Stimulated activated CD4-positive, alpha-beta T cell treated with anti-CD3 and anti-CD28 coated beads, Interleukin-1b, Interleukin-23, amount 100 ng/mL, for 24 hours (primary cell): ENCODE measurements around the gene SERTAD4.
"Not testable (repeated sequence)": the region's sequence is repeated elsewhere in the genome, so short reads cannot be mapped to it uniquely, and the experiment has no call there.

ENCODE experiments used
- DNase-seq, 4 experiments: peaks; one replicate each; pipeline ENCODE4 v3.0.0-alpha.2; 2020; ENCODE audit warnings: low read depth in 4 of 4, low spot score in 1 of 4

Gene SERTAD4

DNA sequence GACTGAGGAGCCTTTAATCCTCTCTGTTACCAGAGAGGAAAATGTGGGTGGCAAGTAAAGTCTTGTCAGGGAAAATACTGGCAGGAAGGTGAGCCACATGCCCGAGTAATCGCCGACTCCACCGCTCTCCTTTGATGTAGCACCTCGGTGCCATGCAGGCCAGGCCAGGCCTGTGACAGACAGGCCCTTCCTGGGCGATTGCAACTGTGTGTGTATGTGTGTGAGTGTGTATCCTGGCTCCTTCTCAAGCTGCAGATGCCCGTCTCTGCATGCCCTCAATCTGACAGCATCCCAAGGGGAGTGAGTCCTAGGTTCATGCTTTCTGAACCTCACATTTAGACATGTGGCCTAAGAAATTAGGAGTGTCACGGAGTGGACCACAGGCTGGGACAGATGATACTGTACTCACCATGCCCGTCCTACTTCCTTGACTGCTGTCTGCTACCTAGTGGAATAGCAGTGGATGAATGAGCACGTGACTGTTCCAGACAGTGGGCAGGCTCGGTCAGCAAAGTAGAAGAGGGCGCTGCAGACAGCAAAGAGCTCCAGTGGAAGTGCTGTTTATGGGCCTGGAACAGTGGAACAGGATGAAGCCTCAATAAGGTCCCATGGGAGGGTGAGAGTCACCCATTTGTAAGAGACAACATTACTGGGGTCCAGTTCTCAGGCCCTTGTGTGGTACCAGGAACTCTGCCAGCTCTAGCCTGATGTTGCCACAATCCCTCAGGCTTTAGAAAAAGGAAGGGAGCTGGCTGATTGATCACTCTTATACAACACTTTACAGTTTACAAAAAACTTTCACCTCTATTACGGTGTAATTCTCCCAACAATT lies 25.3 kb downstream of the SERTAD4 start:
- DNase-seq, result no peak

DNA sequence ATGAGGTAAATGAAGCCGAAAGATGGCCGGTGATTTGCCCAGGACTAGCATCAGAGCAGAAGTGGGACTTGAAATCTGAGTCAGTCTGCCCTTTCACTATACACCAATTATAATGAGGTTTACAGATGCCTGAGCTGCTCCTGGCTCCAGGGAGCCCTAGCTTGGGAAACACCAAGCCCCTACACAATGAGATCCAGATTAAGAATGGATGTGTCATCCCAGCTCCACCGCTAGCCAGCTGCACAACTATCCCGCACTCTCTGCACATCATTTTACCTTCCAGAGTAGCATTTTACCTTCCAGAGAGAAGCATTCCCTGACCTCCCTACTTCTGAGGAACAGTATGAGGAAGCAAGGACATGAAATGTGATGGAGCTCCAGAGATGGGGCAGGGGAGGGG lies 27.0 kb downstream of the SERTAD4 start:
- DNase-seq, result no peak

DNA sequence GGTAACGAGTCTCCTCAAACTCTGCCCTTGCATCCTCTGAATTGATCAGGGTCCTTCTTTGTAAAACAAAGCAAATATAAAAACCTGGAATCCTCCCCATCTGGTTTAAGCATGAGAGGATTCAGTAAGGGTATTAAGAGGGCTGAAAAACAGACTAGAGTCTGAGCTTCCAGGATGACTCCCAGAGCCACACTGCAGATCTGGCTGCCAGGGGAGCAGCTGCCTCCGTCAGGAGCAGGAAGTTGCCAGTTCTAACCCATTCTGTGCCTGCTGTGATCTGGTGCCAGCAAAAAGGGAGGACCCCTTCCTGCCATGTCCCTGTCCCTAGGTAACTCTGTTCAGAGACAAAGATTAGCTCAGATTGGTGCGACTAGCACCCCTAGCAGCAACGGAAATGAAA lies 27.5 kb downstream of the SERTAD4 start:
- DNase-seq, result no peak

DNA sequence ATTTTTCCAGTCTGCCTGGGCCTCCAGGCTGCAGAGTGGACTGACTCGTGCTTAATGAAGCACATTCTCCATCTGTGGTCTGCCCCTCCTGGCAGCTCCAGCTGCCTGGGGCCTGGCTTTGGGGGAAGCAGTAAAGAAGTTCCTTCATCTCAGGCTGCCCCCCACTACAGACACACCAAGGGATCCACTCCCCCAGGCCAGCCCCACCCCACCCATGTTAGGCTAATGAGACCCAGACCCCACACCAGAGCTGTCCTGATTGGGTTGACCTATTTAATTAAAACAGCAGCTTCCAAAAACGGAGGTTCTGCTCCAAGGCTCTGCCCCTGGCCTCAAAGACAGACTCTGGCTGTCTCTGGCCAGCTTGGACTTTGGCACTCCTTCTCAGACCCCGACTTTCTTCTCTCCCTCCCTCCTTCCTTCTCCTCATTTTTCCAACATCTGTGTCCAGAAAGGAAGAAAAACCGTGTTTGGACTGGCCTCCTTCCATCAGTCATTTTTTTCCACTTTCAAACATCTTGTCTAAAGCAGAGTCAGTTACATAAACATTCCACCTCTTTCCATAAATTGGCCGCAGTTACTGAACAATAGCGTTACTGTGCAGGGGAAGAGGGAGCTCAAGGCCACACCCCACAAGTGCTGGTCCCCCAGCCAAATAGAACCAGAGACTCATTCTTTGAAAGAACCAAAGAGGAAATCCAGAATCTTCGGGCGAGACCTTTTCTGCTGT lies 29.7 kb downstream of the SERTAD4 start:
- DNase-seq, result no peak

DNA sequence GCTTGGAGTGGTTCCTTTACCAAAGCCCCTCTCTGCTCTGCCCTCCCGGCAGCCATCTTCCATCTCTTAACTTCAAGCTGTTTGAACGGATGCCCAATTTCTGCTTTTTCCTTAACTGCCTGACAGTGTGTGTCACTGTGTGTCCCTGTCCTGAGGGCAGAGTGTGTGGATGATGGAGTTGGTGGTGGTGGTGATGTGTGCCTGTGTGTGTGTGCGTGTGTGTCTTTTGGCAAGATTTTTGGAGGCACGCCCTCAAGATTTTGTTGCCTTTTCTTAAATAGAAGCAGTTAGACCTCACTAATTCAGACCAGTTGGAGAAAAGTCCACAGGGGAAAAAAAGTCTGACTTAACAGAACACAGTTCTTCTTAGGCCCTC lies 30.3 kb downstream of the SERTAD4 start:
- no peak for DNase-seq

DNA sequence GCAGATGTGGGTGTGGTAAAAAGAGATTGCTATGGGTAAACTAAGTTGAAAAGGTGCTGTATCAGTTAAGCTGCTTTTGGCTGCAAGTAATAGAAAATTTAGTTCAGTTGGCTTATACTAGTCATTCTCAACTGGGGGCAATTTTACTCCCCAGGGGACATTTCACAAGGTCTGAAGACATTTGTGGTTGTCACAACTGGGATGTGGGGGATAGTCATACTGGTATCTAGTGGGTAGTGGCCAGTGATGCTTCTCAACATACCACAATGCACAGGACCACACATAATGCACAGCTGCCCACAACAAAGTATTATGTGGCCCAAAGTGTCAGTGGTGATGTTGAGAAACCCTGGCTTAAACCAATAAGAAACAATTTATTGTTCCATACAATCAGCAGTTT lies 31.4 kb downstream of the SERTAD4 start:
- no peak for DNase-seq

DNA sequence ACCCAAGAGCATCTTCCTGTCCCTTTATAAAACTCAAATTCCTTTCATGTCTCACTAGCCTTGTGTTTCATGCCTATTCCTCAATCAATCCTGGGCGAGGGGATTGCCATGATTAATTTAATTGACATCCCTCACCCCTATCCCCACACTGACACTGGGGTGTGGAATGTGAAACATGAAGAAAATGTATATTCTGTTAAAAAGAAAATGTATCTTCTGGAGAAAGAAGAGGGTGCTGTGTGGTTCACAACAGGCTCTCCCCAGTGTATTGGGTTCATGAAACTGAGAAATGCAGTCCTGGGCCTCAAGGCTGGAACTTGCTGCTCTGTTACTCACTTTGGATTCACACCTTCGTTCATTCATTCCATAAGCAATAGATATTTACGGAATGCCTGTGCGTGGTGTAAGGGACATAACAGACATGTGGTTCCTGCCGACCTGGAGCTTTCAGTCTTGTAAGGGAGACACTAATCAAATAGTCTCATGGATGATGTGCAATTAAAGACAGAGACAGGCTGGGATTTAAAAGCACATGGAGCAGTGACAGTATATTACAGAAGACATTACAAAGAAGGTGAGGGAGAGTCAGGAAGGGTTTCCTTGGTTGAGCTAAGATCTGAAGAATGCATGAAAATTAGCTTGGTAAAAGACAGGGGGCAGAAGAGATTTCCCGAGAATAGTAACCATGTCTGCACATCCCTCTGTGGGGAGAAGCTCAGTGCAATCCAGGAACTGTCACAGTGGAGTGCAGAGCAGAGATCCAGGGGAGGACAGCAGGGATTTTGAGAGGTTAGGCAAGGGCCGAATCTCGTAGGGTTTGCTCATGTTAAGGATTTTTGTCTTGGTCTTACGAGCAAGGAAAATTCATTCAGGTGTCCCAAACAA lies 32.1 kb downstream of the SERTAD4 start:
- DNase-seq, result no peak

DNA sequence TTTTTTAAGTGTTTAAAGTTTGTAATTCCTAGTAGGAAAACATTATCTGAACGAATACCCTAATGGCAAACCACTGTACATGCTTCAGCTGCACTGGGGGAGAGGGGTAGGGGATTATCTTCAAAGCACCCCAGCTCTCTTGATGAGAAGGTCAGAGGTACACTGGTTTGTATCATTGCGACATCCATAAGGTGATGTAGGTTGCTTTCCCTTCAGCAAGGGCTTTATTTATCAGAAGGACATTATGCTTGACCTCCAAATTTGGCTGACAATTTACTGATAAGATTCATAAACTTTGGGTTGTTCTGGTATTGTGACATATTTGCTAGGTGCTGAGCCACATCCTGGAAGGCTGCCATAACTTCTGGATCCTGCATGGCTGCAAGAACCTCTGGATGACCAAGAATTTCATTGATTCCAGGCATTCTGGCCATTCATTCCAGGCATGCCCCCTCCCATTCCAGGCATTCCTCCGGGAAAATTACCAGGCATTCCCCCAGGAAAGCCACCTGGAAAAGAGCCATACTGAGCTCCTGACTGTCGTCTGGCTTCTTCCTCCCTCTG lies 32.9 kb downstream of the SERTAD4 start:
- DNase-seq, result not testable (repeated sequence)

DNA sequence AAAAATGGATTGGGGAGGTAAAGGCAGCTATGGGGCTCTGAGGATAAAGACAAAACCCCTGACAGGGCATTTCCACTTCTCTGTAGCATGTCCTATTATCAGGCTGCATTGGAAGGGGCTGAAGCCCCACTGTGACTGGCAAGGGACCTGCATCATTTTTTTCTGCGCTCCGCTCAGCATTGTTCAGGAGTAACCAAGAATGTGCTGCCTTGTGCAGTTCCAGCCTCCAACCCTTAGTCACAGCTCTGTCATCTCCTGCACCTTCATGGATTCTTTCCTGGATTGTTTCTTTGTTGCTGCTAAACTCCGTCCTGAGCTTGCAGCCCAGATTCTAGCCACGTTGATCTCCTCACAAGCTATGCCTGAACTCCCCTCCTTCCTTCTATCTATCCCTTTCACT lies 37.4 kb downstream of the SERTAD4 start:
- DNase-seq, result no peak

DNA sequence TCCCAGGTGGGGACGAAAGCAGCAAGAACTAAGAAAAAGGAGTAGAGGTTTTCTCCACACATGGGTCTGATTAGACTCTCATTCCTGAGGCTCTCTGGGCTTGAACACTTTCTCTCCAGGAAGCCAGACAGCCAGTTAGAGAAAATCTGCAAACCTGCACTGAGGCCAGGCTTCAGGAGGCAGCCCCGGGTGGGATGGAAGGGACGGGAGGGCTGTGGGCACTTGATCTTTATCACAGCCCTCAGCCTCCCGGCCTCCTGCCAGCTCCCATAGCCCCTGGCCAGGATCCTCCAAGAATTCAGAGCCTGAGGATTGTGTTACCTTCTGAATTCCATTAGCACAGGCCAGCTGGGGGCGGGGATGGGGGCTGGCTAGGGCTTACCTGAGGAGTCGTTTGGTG lies 40.1 kb downstream of the SERTAD4 start:
- DNase-seq, result no peak

DNA sequence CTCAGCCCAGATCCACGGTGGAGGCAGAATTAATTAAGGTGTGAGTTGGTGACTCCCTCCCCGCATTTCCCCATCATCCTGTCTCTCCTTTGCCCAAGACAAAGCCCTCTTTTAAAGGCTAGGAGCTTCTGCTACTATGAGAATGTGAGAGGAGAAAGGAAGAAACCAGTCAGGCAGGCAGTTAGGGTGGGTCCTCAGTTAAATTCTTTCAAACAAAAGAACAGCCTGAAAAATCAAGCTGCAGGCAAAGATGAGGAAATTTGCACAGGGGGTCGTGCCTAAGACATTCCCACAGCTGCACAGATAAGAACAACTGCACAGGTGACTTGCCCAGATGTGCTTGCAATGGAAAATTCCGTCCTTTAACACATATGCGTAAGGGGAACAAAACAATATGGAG lies 47.6 kb downstream of the SERTAD4 start:
- no peak for DNase-seq

DNA sequence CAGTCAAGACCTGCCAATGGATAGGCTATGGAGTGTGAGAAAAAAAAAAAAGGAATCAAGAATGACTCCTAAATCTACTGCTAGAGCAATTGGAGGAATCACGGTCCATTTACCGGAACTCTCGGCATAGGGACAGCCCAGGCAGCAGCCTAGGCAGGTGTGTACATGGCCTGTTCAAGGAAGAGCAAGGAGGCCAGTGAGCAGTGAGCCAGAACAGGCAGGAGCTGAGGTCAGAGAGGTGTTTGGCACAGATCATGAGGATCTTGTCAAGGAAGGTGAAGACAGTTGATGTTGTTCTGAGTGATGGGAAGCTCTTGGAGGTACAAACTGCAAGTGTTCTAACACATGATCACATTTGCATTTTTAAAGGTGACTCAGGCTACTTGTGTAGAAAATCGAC lies 55.5 kb downstream of the SERTAD4 start:
- DNase-seq, result no peak

DNA sequence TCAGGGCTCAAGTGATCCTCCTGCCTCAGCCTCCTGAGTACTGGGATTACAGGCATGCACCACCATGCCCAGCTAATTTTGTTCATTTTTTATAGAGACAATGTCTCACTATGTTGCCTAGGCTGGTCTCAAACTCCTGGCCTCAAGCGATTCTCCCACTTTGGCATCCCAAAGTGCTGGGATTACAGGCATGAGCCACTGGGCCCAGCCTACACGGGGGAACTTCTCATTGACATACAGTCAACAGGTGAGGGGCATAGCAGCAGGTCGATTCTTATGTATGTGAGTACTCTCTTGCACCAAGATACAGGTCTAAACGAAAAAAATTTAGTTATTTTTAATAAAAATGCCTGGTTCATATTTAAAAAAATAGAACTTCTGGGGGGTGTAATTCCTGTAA lies 56.7 kb downstream of the SERTAD4 start:
- DNase-seq, result no peak

DNA sequence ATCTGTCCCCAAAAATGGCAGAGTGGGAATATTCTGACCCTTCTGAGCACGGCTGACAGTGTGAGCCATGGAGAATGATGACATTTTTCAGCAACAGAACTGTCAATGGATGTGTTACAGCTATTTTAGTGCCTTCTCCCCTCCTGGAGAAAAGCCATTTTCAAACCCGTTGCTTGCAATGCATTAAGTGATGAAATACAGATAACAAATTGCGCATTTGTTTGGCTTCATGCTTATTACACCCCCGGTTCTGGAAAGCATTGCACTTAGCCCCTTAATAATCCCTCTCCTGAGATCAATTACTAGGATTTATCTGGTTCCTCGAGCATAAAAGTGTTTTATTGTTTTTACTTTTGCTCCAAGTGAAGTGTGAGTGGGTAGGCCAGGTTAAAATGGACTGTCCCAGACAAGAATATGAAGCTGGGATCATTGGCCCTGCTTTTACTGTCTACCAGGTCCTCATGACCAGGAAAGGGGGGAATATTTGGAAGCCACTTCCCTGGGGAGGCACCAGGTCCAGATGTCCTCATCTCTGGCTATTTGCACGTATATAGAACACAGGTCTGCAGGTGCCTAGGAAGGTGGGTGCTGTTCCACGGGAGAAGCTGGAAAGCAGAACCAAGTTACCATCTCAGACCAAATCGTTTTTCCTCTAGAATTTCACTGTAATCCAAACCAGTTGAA lies 58.6 kb downstream of the SERTAD4 start:
- no peak for DNase-seq

DNA sequence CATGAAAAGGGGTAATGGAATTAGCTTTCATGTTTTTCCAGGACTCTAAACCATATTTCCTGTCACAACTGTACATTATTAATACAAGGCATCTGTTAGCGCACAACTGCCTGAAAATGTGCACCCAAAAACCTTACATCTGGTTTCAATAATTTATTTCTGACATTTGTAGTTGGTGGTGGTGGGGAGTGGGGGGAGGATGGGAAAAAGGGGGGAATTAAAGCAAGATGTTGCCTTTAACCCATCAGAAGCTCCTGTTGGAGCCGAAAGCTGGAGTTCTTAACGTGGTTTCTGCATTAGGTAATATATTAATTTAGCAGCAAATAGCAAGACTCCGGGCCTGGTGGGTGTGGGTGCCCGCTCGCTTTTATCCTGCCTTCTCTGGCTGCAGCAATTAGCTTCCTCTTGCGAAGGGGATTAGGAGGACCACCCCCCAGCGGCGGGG lies 59.2 kb downstream of the SERTAD4 start:
- no peak for DNase-seq

DNA sequence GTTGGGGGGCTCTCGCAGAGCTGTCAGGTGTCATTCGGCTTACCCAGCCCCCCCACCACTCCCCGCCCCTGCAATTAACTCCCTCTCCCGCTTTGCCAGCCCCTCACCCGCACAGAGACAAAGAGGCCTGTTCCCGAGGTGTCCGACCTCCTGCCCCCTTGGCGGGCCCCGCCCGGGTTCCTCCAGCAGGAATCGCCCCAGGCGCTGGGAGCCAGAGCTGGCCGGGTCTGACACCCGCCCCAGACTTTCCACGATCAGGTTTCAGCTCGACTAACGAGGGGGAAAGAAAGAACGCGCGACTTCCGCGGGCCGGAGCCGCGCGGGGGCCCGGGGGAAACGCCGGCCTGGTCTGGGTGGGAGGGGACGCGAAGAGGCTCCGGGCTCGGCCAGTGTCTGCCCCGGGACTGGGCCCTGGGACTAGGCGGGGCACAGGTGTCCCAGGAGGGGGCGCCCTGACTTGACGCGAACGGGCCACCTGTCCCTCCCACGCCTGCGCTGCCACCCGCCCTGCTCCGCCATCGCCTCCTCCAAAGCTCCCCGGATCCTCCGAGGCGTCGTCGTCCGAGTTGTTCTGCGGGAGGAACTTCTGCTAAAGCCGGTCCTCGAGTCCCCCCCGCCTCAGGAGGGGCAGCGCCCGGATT lies 59.8 kb downstream of the SERTAD4 start:
- DNase-seq, result peak in 3 of 4 experiments; percentile 4 to 30 (median 7)

DNA sequence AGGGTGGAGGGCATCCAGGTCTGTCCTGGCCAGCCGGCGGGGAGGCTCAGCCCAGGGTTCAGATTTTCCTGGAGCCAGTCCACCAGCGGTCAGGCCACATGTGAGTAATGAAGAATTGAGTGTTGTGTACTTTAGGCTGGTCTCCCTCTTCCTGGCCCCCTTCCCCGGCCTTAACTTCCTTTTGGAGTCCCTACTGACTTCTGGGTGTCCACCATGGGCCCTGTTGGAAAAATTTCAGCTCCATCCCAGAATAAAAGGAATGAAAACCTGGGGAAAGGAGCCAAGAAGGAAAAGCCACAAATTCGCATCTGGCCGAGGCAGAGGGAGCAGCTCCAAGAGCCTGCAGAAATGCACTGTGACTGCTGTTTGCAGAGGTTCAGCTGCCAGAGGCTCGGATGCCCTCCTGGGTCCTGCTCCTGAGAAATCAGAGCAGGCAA lies 60.6 kb downstream of the SERTAD4 start:
- no peak for DNase-seq

DNA sequence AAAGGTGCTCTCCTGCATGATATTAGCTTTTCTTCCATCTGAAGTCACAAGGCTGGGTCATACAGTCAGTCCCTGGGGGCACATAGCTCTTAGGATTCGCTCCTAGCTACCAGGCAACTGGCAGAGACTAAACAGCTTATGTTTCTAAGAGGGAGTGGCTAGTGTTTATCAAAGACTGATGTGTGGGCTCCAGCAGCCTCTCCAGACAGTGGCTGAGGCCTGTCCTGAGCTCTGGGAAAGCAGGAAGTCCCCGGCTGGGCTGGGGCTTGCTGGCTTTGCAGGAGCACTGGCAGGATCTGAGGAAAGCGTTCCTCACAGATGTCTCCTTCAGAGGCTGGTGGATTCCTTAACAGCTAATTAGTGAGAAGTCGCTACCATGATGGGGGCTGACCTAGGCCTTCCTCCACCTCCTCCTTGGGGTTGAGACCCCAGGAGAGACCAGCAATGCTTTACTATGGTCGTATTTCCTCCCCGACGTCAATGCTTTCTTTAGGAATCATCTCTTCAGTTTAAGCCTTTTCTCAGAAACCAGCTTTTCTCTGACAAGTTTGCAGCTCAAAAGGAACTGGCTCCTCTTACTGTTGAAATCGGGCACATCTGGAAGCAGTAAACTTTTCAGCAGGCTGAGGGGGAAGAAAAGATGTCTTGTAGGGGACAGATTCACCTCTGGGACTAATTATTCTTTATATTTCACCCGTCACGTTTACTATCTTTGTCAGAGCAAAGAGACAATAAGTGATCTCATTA lies 62.6 kb downstream of the SERTAD4 start:
- DNase-seq, result no peak
